AG09309 (cell line): Measurements from ENCODE around the gene FBXL15.

ENCODE experiments used
- DNase-seq: peaks from one replicate; pipeline ENCODE4 v3.0.0-alpha.2; 2010; ENCODE audit warnings: low read depth
- H3K4me3 ChIP-seq: 2 replicates; pipeline ENCODE4 v1.5.1; 2011; ENCODE audit warnings: mild to moderate bottlenecking, low read depth, low read length, moderate library complexity; ENCODE audit not compliant: control insufficient read depth
- TF ChIP-seq, protein P1 (sequence below): IDR thresholded peaks from 2 replicates; pipeline ENCODE4 v1.5.1; 2011; ENCODE audit warnings: mild to moderate bottlenecking, low read depth, low read length, inconsistent platforms; ENCODE audit not compliant: insufficient read depth, control insufficient read depth; ENCODE audit errors: missing control alignments

Gene FBXL15

DNA sequence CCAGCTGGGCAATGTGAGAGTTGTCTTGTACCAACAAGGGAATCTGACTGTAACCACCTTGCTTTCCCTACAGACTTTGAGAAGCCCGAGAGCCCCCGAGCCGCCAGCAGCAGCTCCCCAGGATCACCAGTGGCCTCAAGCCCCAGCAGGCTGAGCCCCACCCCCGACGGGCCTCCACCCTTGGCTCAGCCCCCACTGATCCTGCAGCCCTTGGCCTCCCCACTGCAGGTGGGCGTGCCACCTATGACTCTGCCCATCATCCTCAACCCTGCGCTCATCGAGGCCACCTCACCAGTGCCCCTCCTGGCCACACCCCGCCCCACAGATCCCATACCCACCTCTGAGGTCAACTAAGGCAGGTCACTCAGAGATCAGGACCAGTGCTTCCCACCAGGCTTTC lies 38.7 kb upstream of the FBXL15 start:
- TF ChIP-seq, protein P1, sequence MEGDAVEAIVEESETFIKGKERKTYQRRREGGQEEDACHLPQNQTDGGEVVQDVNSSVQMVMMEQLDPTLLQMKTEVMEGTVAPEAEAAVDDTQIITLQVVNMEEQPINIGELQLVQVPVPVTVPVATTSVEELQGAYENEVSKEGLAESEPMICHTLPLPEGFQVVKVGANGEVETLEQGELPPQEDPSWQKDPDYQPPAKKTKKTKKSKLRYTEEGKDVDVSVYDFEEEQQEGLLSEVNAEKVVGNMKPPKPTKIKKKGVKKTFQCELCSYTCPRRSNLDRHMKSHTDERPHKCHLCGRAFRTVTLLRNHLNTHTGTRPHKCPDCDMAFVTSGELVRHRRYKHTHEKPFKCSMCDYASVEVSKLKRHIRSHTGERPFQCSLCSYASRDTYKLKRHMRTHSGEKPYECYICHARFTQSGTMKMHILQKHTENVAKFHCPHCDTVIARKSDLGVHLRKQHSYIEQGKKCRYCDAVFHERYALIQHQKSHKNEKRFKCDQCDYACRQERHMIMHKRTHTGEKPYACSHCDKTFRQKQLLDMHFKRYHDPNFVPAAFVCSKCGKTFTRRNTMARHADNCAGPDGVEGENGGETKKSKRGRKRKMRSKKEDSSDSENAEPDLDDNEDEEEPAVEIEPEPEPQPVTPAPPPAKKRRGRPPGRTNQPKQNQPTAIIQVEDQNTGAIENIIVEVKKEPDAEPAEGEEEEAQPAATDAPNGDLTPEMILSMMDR, result no peak
- no peak overlapping the region for H3K4me3 ChIP-seq
- no peak for DNase-seq

GRCh38 chr10:102382871-102383270 lies 37.8 kb upstream of the FBXL15 start:
- no peak for DNase-seq
- TF ChIP-seq, protein P1, result no peak
- no peak overlapping the region for H3K4me3 ChIP-seq

- TF ChIP-seq, protein P1, result no peak
- no peak for DNase-seq
- no peak overlapping the region for H3K4me3 ChIP-seq
Measured at GRCh38 chr10:102384053-102384452, 36.6 kb upstream of the FBXL15 start.

GRCh38 chr10:102384606-102385429 lies 35.8 kb upstream of the FBXL15 start:
- H3K4me3 ChIP-seq, result no peak overlapping the region
- DNase-seq, result no peak
- TF ChIP-seq, protein P1, result no peak

GRCh38 chr10:102389894-102390293 lies 30.7 kb upstream of the FBXL15 start:
- H3K4me3 ChIP-seq, result no peak overlapping the region
- no peak for DNase-seq
- TF ChIP-seq, protein P1, result no peak

DNA sequence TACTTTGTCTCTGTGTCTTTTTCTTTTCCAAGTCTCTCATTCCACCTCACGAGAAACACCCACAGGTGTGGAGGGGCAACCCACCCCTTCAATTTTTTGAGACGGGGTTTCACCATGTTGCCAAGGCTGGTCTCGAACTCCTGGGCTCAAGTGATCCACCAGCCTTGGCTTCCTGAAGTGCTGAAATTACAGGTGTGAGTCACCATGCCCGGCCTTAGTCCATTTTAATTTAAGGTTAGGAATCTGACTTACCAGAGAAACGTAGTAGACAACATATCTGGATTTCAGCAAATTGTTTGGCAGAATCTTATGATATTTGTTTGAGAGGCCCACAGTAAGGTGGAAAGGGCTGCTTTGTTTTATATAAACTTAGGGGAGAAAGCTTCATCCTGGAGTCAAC lies 28.3 kb upstream of the FBXL15 start:
- TF ChIP-seq, protein P1, result no peak
- H3K4me3 ChIP-seq, result no peak overlapping the region

More for the DNA sequence above, 28.3 kb upstream of the FBXL15 start:
- no peak for DNase-seq
